ENCODE data around the gene TIPRL. TPM values are rescaled to one million over a fixed set of nuclear protein-coding genes. Genes with fewer than 3 reads are reported as not detected.

TIPRL gene
- total RNA-seq, 6 donors from 2014 or later = 7.2 to 26.1 (median 18.4) TPM

DNA sequence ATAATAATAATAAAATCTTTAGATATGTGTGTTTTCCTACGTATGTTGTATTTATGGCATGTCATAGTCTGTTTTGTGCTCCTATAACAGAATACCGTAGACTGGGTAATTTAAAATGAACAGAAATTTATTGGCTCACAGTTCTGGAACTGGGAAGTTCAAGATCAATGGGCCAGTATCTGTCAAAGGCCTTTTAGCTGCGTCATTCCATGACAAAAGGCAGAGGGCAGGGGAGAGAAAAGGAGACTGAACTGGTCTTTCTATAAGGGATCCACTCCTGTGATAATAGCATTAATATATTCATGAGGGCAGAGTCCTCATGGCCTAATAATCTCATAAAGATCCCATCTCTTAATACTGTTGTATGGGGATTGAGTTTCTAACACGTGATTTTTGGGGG lies 39.9 kb downstream of the TIPRL start:
- Histone ChIP-seq H3K27ac (no peak overlapping the region), H3K36me3 (no peaks in the 10 kb centered on the region), H3K27me3 (no peaks in the 10 kb centered on the region), H3K4me1 (no peaks in the 10 kb centered on the region), H3K4me3 (no peak overlapping the region), H3K9me3 (no peaks in the 10 kb centered on the region)
- no peak for DNase-seq
- WGBS, 2 donors = 83 to 88% methylated on average over 4 of the region's 4 CpGs
- no peak for TF ChIP-seq EP300 (IDR thresholded peaks at IDR 0.05)
- no peak for TF ChIP-seq POLR2AphosphoS5 (IDR thresholded peaks at IDR 0.05)
- no peak for TF ChIP-seq POLR2A (IDR thresholded peaks at IDR 0.05)
- no peak for ATAC-seq (ENCODE audit: low FRiP score in 2 of 2)

DNA sequence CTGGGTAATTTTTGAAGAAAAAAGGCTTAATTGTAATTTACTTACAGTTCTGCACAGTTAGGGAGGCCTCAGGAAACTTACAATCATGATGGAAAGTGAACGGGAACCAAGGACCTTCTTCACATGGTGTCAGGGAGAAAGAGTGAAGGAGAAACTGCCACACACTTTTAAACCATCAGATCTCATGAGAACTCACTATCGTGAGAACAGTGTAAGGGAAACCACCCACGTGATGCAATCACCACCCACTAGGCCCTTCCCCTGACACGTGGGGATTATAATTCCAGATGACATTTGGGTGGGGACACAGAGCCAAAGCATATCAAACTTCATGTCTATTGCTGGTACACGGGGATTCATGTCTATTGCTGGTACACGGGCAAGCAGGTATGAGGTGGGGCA lies 41.7 kb downstream of the TIPRL start:
- no peak for ATAC-seq (ENCODE audit: low FRiP score in 2 of 2)
- Histone ChIP-seq H3K36me3 (no peaks in the 10 kb centered on the region), H3K4me1 (peaks cover 0 to 6% (median 5%) of the 10 kb centered on the region in 4 donors), H3K27ac (no peak overlapping the region), H3K4me3 (no peak overlapping the region), H3K9me3 (no peaks in the 10 kb centered on the region), H3K27me3 (no peaks in the 10 kb centered on the region)
- no peak for DNase-seq
- TF ChIP-seq EP300 (IDR thresholded peaks at IDR 0.05) (no peak), POLR2AphosphoS5 (IDR thresholded peaks at IDR 0.05) (no peak), POLR2A (IDR thresholded peaks at IDR 0.05) (no peak)
- TF ChIP-seq, protein P1, sequence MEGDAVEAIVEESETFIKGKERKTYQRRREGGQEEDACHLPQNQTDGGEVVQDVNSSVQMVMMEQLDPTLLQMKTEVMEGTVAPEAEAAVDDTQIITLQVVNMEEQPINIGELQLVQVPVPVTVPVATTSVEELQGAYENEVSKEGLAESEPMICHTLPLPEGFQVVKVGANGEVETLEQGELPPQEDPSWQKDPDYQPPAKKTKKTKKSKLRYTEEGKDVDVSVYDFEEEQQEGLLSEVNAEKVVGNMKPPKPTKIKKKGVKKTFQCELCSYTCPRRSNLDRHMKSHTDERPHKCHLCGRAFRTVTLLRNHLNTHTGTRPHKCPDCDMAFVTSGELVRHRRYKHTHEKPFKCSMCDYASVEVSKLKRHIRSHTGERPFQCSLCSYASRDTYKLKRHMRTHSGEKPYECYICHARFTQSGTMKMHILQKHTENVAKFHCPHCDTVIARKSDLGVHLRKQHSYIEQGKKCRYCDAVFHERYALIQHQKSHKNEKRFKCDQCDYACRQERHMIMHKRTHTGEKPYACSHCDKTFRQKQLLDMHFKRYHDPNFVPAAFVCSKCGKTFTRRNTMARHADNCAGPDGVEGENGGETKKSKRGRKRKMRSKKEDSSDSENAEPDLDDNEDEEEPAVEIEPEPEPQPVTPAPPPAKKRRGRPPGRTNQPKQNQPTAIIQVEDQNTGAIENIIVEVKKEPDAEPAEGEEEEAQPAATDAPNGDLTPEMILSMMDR (IDR thresholded peaks at IDR 0.05) = no peak
- 68 to 70% methylated on average over 6 of the region's 6 CpGs for WGBS, 2 donors

DNA sequence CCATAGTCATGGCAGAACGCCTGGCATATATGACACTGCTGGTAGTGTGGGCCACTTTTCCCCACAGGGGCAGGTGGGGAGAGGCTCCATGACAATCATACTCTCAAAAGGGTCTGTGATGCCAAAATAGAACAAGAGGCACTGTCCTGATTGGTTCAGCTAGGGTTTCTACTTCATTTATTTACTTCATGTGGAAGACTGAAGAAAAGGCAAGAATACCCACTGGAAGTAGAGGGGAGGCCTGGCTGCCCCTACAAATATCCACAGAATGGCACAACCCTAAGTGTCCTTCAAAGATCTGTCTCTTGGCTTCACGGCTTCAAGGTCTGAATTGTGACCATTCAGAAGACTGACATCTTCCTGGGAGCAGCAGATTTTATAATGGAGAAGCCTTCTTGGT lies 42.5 kb downstream of the TIPRL start:
- ATAC-seq (ENCODE audit: low FRiP score in 2 of 2) = no peak
- H3K27me3 ChIP-seq = no peaks in the 10 kb centered on the region
- H3K9me3 ChIP-seq = no peaks in the 10 kb centered on the region
- no peak overlapping the region for H3K27ac ChIP-seq
- WGBS, 2 donors = 91 to 96% methylated on average over 2 of the region's 2 CpGs
- DNase-seq = no peak
- TF ChIP-seq POLR2AphosphoS5 (IDR thresholded peaks at IDR 0.05) (no peak), EP300 (IDR thresholded peaks at IDR 0.05) (no peak), POLR2A (IDR thresholded peaks at IDR 0.05) (no peak)
- TF ChIP-seq, protein P1 (IDR thresholded peaks at IDR 0.05) = no peak
- H3K36me3 ChIP-seq = no peaks in the 10 kb centered on the region
- H3K4me3 ChIP-seq = no peak overlapping the region
- H3K4me1 ChIP-seq = peaks cover 0 to 7% (median 5%) of the 10 kb centered on the region in 4 donors

DNA sequence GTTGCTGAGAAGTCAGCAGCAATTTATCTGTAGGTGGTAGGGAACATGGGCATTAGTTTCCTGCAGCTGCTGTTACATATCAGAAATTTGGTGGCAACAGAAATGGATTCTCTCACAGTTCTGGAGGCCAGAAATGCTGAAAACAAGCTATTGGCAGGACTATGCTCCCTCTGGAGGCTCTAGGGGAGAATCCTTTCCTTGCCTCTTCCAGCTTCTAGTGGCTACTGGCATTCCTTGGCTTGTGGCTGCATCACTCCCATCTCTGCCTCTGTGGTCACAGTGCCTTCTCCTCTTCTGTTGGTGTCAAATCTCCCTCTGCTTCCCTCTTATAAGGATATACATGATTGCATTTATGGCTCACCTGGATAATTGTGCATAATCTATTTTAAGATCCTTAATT lies 44.5 kb downstream of the TIPRL start:
- peaks cover 16 to 26% (median 21%) of the 10 kb centered on the region in 4 donors for H3K4me1 ChIP-seq
- no peak for ATAC-seq (ENCODE audit: low FRiP score in 2 of 2)
- H3K9me3 ChIP-seq = no peaks in the 10 kb centered on the region
- TF ChIP-seq POLR2A (IDR thresholded peaks at IDR 0.05) = no peak
- H3K4me3 ChIP-seq = no peak overlapping the region
- no peaks in the 10 kb centered on the region for H3K36me3 ChIP-seq
- H3K27ac ChIP-seq = no peak overlapping the region
- no peak for DNase-seq
- H3K27me3 ChIP-seq = no peaks in the 10 kb centered on the region

DNA sequence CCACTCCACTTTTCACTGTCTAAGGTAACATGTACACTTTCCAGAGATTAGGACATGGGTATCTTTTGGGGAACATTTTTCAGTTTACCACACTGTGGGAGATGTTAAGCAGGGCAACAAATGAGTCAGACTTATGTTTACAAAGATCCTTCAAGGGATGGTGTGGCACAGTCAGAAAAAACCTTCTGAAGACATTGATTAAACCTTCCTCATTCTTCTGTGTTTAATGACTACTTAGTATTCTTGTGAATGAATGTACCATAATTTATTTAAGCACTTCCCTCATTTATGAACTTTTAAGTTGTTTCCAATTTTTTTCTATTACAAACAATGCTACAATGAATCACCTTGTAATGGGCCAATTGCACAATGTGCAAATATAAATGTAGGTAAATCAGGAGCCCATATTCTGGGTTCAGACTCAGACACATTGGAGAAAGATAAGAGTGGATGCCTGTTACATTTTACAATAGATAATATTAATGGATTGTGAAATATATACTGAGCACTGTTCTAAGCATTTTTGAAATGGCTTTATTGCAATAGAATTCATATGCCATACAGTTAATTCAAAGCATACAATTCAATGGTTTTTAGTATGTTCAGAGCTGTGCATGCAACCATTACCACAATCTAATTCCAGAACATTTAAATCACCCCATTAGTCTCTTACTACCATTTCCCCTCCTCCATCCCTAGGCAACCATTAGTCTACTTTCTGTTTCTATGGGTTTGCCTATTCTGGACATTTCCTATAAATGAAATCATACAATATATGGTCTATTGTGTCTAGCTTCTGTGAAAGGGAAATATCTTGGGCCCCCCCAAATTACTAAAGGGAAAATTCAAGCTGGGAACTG lies 45.1 kb downstream of the TIPRL start:
- H3K27ac ChIP-seq = no peak overlapping the region
- no peaks in the 10 kb centered on the region for H3K27me3 ChIP-seq
- H3K4me3 ChIP-seq = no peak overlapping the region
- H3K4me1 ChIP-seq = peaks cover 21 to 33% (median 27%) of the 10 kb centered on the region in 4 donors
- no peaks in the 10 kb centered on the region for H3K36me3 ChIP-seq
- no peaks in the 10 kb centered on the region for H3K9me3 ChIP-seq
- no peak for TF ChIP-seq EP300 (IDR thresholded peaks at IDR 0.05)
- no peak for TF ChIP-seq POLR2A (IDR thresholded peaks at IDR 0.05)
- no peak for TF ChIP-seq POLR2AphosphoS5 (IDR thresholded peaks at IDR 0.05)
- TF ChIP-seq, protein P1 (IDR thresholded peaks at IDR 0.05) = no peak
- ATAC-seq (ENCODE audit: low FRiP score in 2 of 2) (no peak), DNase-seq (no peak)

DNA sequence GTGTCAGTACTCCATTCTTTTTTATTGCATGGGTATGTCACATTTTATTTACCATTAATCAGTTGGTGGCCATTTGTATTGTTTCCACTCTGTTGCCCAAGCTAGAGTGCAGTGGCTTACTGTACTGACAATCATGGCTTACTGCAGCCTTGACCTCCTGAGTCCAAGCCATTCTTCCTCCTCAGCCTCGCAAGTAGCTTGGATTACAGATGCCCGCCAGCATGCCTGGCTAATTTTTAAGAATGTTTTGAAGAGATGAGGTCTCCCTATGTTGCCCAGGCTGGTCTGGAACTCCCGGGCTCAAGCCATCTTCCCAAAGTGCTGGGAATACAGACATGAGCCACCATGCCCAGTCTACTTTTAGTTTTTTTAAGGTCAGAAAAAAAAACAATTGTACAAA lies 46.2 kb downstream of the TIPRL start:
- H3K27ac ChIP-seq = no peak overlapping the region
- peak overlapping the region in 3 of 4 donors; percentile 78 to 98 (median 82) for H3K4me3 ChIP-seq
- H3K27me3 ChIP-seq = no peaks in the 10 kb centered on the region
- DNase-seq (no peak), ATAC-seq (ENCODE audit: low FRiP score in 2 of 2) (no peak)
- TF ChIP-seq POLR2AphosphoS5 (IDR thresholded peaks at IDR 0.05) = no peak
- TF ChIP-seq POLR2A (IDR thresholded peaks at IDR 0.05) = no peak
- TF ChIP-seq, protein P1 (IDR thresholded peaks at IDR 0.05) = no peak
- H3K4me1 ChIP-seq = peaks cover 27 to 44% (median 38%) of the 10 kb centered on the region in 4 donors
- 94 to 98% methylated on average over 3 of the region's 3 CpGs for WGBS, 2 donors
- peaks cover 0 to 2% (median 0%) of the 10 kb centered on the region in 4 donors for H3K36me3 ChIP-seq
- no peaks in the 10 kb centered on the region for H3K9me3 ChIP-seq

All from upper lobe of left lung (tissue), 6 donors.